Rectal smooth muscle tissue (tissue), 1 donor: ENCODE results near the gene RBM47.

Experiments used
- H3K27ac ChIP-seq: one replicate; pipeline ENCODE4 v1.7.0; 2013; ENCODE audit warnings: low read depth, low read length, inconsistent platforms
- H3K27me3 ChIP-seq: one replicate; pipeline ENCODE4 v1.7.0; 2013; ENCODE audit warnings: low read length; ENCODE audit not compliant: control insufficient read depth, insufficient read depth
- H3K36me3 ChIP-seq: one replicate; pipeline ENCODE4 v1.7.0; 2013; ENCODE audit warnings: low read length; ENCODE audit not compliant: control insufficient read depth, insufficient read depth
- H3K4me1 ChIP-seq: one replicate; pipeline ENCODE4 v1.7.0; 2013; ENCODE audit warnings: low read length; ENCODE audit not compliant: control insufficient read depth, insufficient read depth
- H3K4me3 ChIP-seq: one replicate; pipeline ENCODE4 v1.7.0; 2013; ENCODE audit warnings: low read length
- H3K9ac ChIP-seq: one replicate; pipeline ENCODE4 v1.7.0; 2013; ENCODE audit warnings: low read length

RBM47 gene

GRCh38 chr4:40480291-40480690 lies 149.4 kb downstream of the RBM47 start:
- no peak overlapping the region for H3K9ac ChIP-seq
- H3K27me3 ChIP-seq: no peaks in the 10 kb centered on the region
- no peaks in the 10 kb centered on the region for H3K36me3 ChIP-seq
- no peak overlapping the region for H3K4me3 ChIP-seq
- H3K4me1 ChIP-seq: no peaks in the 10 kb centered on the region
- H3K27ac ChIP-seq: no peak overlapping the region

- no peaks in the 10 kb centered on the region for H3K4me1 ChIP-seq
- no peak overlapping the region for H3K4me3 ChIP-seq
- no peak overlapping the region for H3K27ac ChIP-seq
- no peaks in the 10 kb centered on the region for H3K27me3 ChIP-seq
- H3K9ac ChIP-seq: no peak overlapping the region
- H3K36me3 ChIP-seq: no peaks in the 10 kb centered on the region
These were observed 150.3 kb downstream of the RBM47 start for GRCh38 chr4:40479378-40479777.

- H3K27ac ChIP-seq: no peak overlapping the region
- no peaks in the 10 kb centered on the region for H3K4me1 ChIP-seq
- H3K36me3 ChIP-seq: no peaks in the 10 kb centered on the region
- no peaks in the 10 kb centered on the region for H3K27me3 ChIP-seq
- no peak overlapping the region for H3K4me3 ChIP-seq
- no peak overlapping the region for H3K9ac ChIP-seq
These were observed 154.1 kb downstream of the RBM47 start for GRCh38 chr4:40475609-40476008.

GRCh38 chr4:40473578-40474388 lies 155.9 kb downstream of the RBM47 start:
- H3K4me3 ChIP-seq: no peak overlapping the region
- H3K4me1 ChIP-seq: no peaks in the 10 kb centered on the region
- no peaks in the 10 kb centered on the region for H3K27me3 ChIP-seq
- H3K27ac ChIP-seq: no peak overlapping the region
- H3K36me3 ChIP-seq: no peaks in the 10 kb centered on the region
- H3K9ac ChIP-seq: no peak overlapping the region

GRCh38 chr4:40471923-40472322 lies 157.7 kb downstream of the RBM47 start:
- H3K27ac ChIP-seq: no peak overlapping the region
- no peaks in the 10 kb centered on the region for H3K4me1 ChIP-seq
- no peak overlapping the region for H3K4me3 ChIP-seq
- H3K9ac ChIP-seq: no peak overlapping the region
- H3K27me3 ChIP-seq: no peaks in the 10 kb centered on the region
- no peaks in the 10 kb centered on the region for H3K36me3 ChIP-seq

- H3K27ac ChIP-seq: no peak overlapping the region
- H3K36me3 ChIP-seq: no peaks in the 10 kb centered on the region
- no peaks in the 10 kb centered on the region for H3K4me1 ChIP-seq
- H3K4me3 ChIP-seq: no peak overlapping the region
- no peaks in the 10 kb centered on the region for H3K27me3 ChIP-seq
- H3K9ac ChIP-seq: no peak overlapping the region
These were observed 162.9 kb downstream of the RBM47 start for GRCh38 chr4:40466789-40467188.

GRCh38 chr4:40462326-40462725 lies 167.3 kb downstream of the RBM47 start:
- Histone ChIP-seq H3K4me1 (no peaks in the 10 kb centered on the region), H3K27ac (no peak overlapping the region), H3K27me3 (no peaks in the 10 kb centered on the region), H3K9ac (no peak overlapping the region), H3K4me3 (no peak overlapping the region), H3K36me3 (no peaks in the 10 kb centered on the region)

GRCh38 chr4:40461879-40462278 lies 167.8 kb downstream of the RBM47 start:
- H3K36me3 ChIP-seq: no peaks in the 10 kb centered on the region
- H3K4me1 ChIP-seq: no peaks in the 10 kb centered on the region
- no peaks in the 10 kb centered on the region for H3K27me3 ChIP-seq
- H3K9ac ChIP-seq: no peak overlapping the region
- H3K27ac ChIP-seq: no peak overlapping the region
- H3K4me3 ChIP-seq: no peak overlapping the region

- Histone ChIP-seq H3K27me3 (no peaks in the 10 kb centered on the region), H3K9ac (no peak overlapping the region), H3K36me3 (no peaks in the 10 kb centered on the region), H3K4me1 (no peaks in the 10 kb centered on the region), H3K4me3 (no peak overlapping the region), H3K27ac (no peak overlapping the region)
These were observed 168.6 kb downstream of the RBM47 start for GRCh38 chr4:40461062-40461461.

- H3K4me3 ChIP-seq: no peak overlapping the region
- H3K4me1 ChIP-seq: no peaks in the 10 kb centered on the region
- H3K27ac ChIP-seq: no peak overlapping the region
- no peaks in the 10 kb centered on the region for H3K27me3 ChIP-seq
- no peaks in the 10 kb centered on the region for H3K36me3 ChIP-seq
- no peak overlapping the region for H3K9ac ChIP-seq
These were observed 171.0 kb downstream of the RBM47 start for GRCh38 chr4:40458683-40459082.

- H3K9ac ChIP-seq: no peak overlapping the region
- H3K27ac ChIP-seq: no peak overlapping the region
- no peaks in the 10 kb centered on the region for H3K27me3 ChIP-seq
- no peaks in the 10 kb centered on the region for H3K36me3 ChIP-seq
- no peak overlapping the region for H3K4me3 ChIP-seq
- no peaks in the 10 kb centered on the region for H3K4me1 ChIP-seq
These were observed 171.6 kb downstream of the RBM47 start for GRCh38 chr4:40458109-40458508.

- Histone ChIP-seq H3K27ac (no peak overlapping the region), H3K9ac (no peak overlapping the region), H3K36me3 (peaks cover 2% of the 10 kb centered on the region), H3K4me1 (no peaks in the 10 kb centered on the region), H3K27me3 (no peaks in the 10 kb centered on the region), H3K4me3 (no peak overlapping the region)
These were observed 174.2 kb downstream of the RBM47 start for GRCh38 chr4:40455340-40455902.

- no peaks in the 10 kb centered on the region for H3K27me3 ChIP-seq
- H3K4me1 ChIP-seq: no peaks in the 10 kb centered on the region
- no peak overlapping the region for H3K9ac ChIP-seq
- no peak overlapping the region for H3K27ac ChIP-seq
- peaks cover 2% of the 10 kb centered on the region for H3K36me3 ChIP-seq
- no peak overlapping the region for H3K4me3 ChIP-seq
These were observed 174.8 kb downstream of the RBM47 start for GRCh38 chr4:40454816-40455215.
